SK-N-MC (cell line): ENCODE results near the gene RNF31.

Experiments
- EZH2 ChIP-seq: fragments of 200-600 bp; sonication (generic); IDR thresholded peaks from one replicate; pipeline ENCODE4 v1.6.1; 2017; ENCODE audit warnings: antibody characterized with exemption
- FOXP2 ChIP-seq: optimal IDR thresholded peaks from 2 replicates; pipeline ENCODE3; 2011; ENCODE audit warnings: mild to moderate bottlenecking, moderate library complexity; ENCODE audit not compliant: insufficient read depth; ENCODE audit errors: extremely low read length, control extremely low read depth
- POLR2AphosphoS5 ChIP-seq: IDR thresholded peaks from 2 replicates; pipeline ENCODE4 v1.6.1; 2012; ENCODE audit warnings: mild to moderate bottlenecking, low read depth, low read length, borderline replicate concordance

GRCh38 chr14:24138396-24139271 is 8.7 kb upstream of the RNF31 start:
- no peak for TF ChIP-seq EZH2
- TF ChIP-seq POLR2AphosphoS5: 0 out of 2 replicates have a peak, but pooled peaks have one; percentile 6
- TF ChIP-seq FOXP2: no peak
